Urinary bladder (tissue), 4 donors: ENCODE data around the gene HES6. TPM values are rescaled to one million over a fixed set of nuclear protein-coding genes. Genes with fewer than 3 reads are reported as not detected.

Source experiments
- DNase-seq: peaks from one replicate; pipeline ENCODE4 v3.0.0-alpha.2; 2015; ENCODE audit errors: extremely low spot score
- H3K27ac ChIP-seq: one replicate; pipeline ENCODE4 v1.5.1; 2013; ENCODE audit warnings: low read depth, mild to moderate bottlenecking, moderate library complexity
- H3K36me3 ChIP-seq: one replicate; pipeline ENCODE4 v1.6.1; 2013; ENCODE audit warnings: mild to moderate bottlenecking, moderate library complexity; ENCODE audit not compliant: insufficient read depth
- H3K4me1 ChIP-seq: one replicate; pipeline ENCODE4 v1.6.1; 2013; ENCODE audit warnings: mild to moderate bottlenecking, moderate library complexity; ENCODE audit not compliant: insufficient read depth
- H3K4me3 ChIP-seq: one replicate; pipeline ENCODE4 v1.5.1; 2013; ENCODE audit warnings: low read depth, low read length
- WGBS: extraction: QIAGEN DNeasy Blood & Tissue Kit; methylation state at CpG from one replicate; pipeline ENCODE4 v1.1.7; 2013; 5-methylcytosine and 5-hydroxymethylcytosine counted together
- polyA plus RNA-seq: library from polyadenylated mRNA; stranded (reverse); fragments of 200-250 nt; gene quantifications from one replicate; pipeline ENCODE4 v1.2.3, GENCODE V29; 2013
- total RNA-seq: library from RNA; depleted of rRNA; stranded (reverse); fragments of >200 nt; gene quantifications from one replicate; pipeline ENCODE4 v1.2.3, GENCODE V29; 2014
- donor health status: healthy with polysubstance abuse.
- donor health status: healthy.

The HES6 gene
- total and polyA plus RNA-seq, 2 donors: 3.0 to 6.5 TPM

- Histone ChIP-seq H3K36me3 (no peaks in the 10 kb centered on the region), H3K4me3 (no peak overlapping the region), H3K4me1 (no peaks in the 10 kb centered on the region), H3K27ac (no peak overlapping the region)
- no peak for DNase-seq
- 88% methylated on average over 11 of the region's 11 CpGs for WGBS
These were observed 25.8 kb upstream of the HES6 start for GRCh38 chr2:238265605-238266004.

- Histone ChIP-seq H3K4me1 (no peaks in the 10 kb centered on the region), H3K4me3 (no peak overlapping the region), H3K27ac (no peak overlapping the region), H3K36me3 (no peaks in the 10 kb centered on the region)
- no peak for DNase-seq
- 90% methylated on average over 4 of the region's 4 CpGs for WGBS
These were observed 24.2 kb upstream of the HES6 start for GRCh38 chr2:238264072-238264460.

- Histone ChIP-seq H3K4me1 (no peaks in the 10 kb centered on the region), H3K36me3 (no peaks in the 10 kb centered on the region), H3K27ac (no peak overlapping the region), H3K4me3 (no peak overlapping the region)
- DNase-seq: peak; percentile 66
- 17% methylated on average over 13 of the region's 13 CpGs for WGBS
These were observed 23.6 kb upstream of the HES6 start for GRCh38 chr2:238263204-238264071.

GRCh38 chr2:238262496-238263122 lies 22.8 kb upstream of the HES6 start:
- no peak for DNase-seq
- 94% methylated on average over 12 of the region's 12 CpGs for WGBS
- no peaks in the 10 kb centered on the region for H3K36me3 ChIP-seq
- H3K27ac ChIP-seq: no peak overlapping the region
- H3K4me3 ChIP-seq: no peak overlapping the region
- H3K4me1 ChIP-seq: no peaks in the 10 kb centered on the region

- WGBS: 94% methylated on average over 16 of the region's 16 CpGs
- Histone ChIP-seq H3K4me1 (no peaks in the 10 kb centered on the region), H3K4me3 (no peak overlapping the region), H3K27ac (no peak overlapping the region), H3K36me3 (no peaks in the 10 kb centered on the region)
- no peak for DNase-seq
These were observed 22.0 kb upstream of the HES6 start for GRCh38 chr2:238261718-238262375.

- Histone ChIP-seq H3K27ac (no peak overlapping the region), H3K4me3 (no peak overlapping the region), H3K36me3 (no peaks in the 10 kb centered on the region), H3K4me1 (no peaks in the 10 kb centered on the region)
- WGBS: 68% methylated on average over 18 of the region's 18 CpGs
- DNase-seq: no peak
These were observed 21.0 kb upstream of the HES6 start for GRCh38 chr2:238260883-238261282.

GRCh38 chr2:238259061-238260020 lies 19.5 kb upstream of the HES6 start:
- no peak overlapping the region for H3K27ac ChIP-seq
- no peak for DNase-seq
- H3K36me3 ChIP-seq: peaks cover 3% of the 10 kb centered on the region
- no peaks in the 10 kb centered on the region for H3K4me1 ChIP-seq
- H3K4me3 ChIP-seq: no peak overlapping the region
- 88% methylated on average over 21 of the region's 21 CpGs for WGBS

GRCh38 chr2:238257786-238258700 lies 18.2 kb upstream of the HES6 start:
- H3K27ac ChIP-seq: no peak overlapping the region
- 90% methylated on average over 15 of the region's 15 CpGs for WGBS
- H3K36me3 ChIP-seq: peaks cover 3% of the 10 kb centered on the region
- no peaks in the 10 kb centered on the region for H3K4me1 ChIP-seq
- DNase-seq: no peak
- H3K4me3 ChIP-seq: no peak overlapping the region

- Histone ChIP-seq H3K36me3 (peaks cover 3% of the 10 kb centered on the region), H3K4me1 (no peaks in the 10 kb centered on the region), H3K27ac (no peak overlapping the region), H3K4me3 (no peak overlapping the region)
- 70% methylated on average over 18 of the region's 18 CpGs for WGBS
- peak; percentile 53 for DNase-seq
These were observed 16.8 kb upstream of the HES6 start for GRCh38 chr2:238256594-238257104.

GRCh38 chr2:238256111-238256510 lies 16.3 kb upstream of the HES6 start:
- DNase-seq: no peak
- H3K36me3 ChIP-seq: peaks cover 3% of the 10 kb centered on the region

GRCh38 chr2:238255636-238256035 lies 15.8 kb upstream of the HES6 start:
- no peak overlapping the region for H3K4me3 ChIP-seq
- H3K36me3 ChIP-seq: peaks cover 3% of the 10 kb centered on the region
- 95% methylated on average over 8 of the region's 8 CpGs for WGBS
- no peaks in the 10 kb centered on the region for H3K4me1 ChIP-seq
- DNase-seq: no peak
- no peak overlapping the region for H3K27ac ChIP-seq

More at GRCh38 chr2:238256111-238256510, 16.3 kb upstream of the HES6 start:
- H3K4me1 ChIP-seq: no peaks in the 10 kb centered on the region
- no peak overlapping the region for H3K27ac ChIP-seq
- H3K4me3 ChIP-seq: no peak overlapping the region
- WGBS: 93% methylated on average over 6 of the region's 6 CpGs

GRCh38 chr2:238255151-238255551 lies 15.3 kb upstream of the HES6 start:
- 88% methylated on average over 6 of the region's 6 CpGs for WGBS
- H3K27ac ChIP-seq: no peak overlapping the region
- no peak overlapping the region for H3K4me3 ChIP-seq
- no peaks in the 10 kb centered on the region for H3K4me1 ChIP-seq
- DNase-seq: no peak
- H3K36me3 ChIP-seq: peaks cover 3% of the 10 kb centered on the region
